ENCODE data around the gene FGG. TPM values are rescaled to one million over a fixed set of nuclear protein-coding genes. Genes with fewer than 3 reads are reported as not detected.

FGG gene
- total RNA-seq, 4 donors from 2014 or later: not detected

- WGBS: 54% methylated on average over 4 of the region's 4 CpGs
- intact Hi-C loops (cut with DNase I): no loop called here
- Histone ChIP-seq H3K4me3 (no peak overlapping the region), H3K27ac (replicated peaks in 1 of 4) (no peak overlapping the region), H3K9me3 (no peaks in the 10 kb centered on the region), H3K27me3 (no peaks in the 10 kb centered on the region), H3K4me1 (no peaks in the 10 kb centered on the region), H3K36me3 (no peaks in the 10 kb centered on the region)
- DNase-seq (ENCODE audit: extremely low spot score): no peak
- no peak for TF ChIP-seq CTCF (IDR thresholded peaks at IDR 0.05)
- no peak for TF ChIP-seq POLR2A (IDR thresholded peaks at IDR 0.05; ENCODE audit: low read depth)
- no peak for TF ChIP-seq EP300 (IDR thresholded peaks at IDR 0.05)
- no peak for TF ChIP-seq POLR2AphosphoS5 (IDR thresholded peaks at IDR 0.05)
Observed at GRCh38 chr4:154616287-154616686, 3.8 kb upstream of the FGG start.

GRCh38 chr4:154615211-154615610, 2.8 kb upstream of the FGG start:
- no peak for TF ChIP-seq EP300 (IDR thresholded peaks at IDR 0.05)
- no peak for TF ChIP-seq POLR2AphosphoS5 (IDR thresholded peaks at IDR 0.05)
- no peak for TF ChIP-seq POLR2A (IDR thresholded peaks at IDR 0.05; ENCODE audit: low read depth)
- no peak for TF ChIP-seq CTCF (IDR thresholded peaks at IDR 0.05)
- Histone ChIP-seq H3K36me3 (no peaks in the 10 kb centered on the region), H3K4me3 (no peak overlapping the region), H3K27ac (replicated peaks in 1 of 4) (no peak overlapping the region), H3K4me1 (no peaks in the 10 kb centered on the region), H3K9me3 (no peaks in the 10 kb centered on the region), H3K27me3 (no peaks in the 10 kb centered on the region)
- WGBS: 89% methylated on average over 1 of the region's 1 CpG
- no peak for DNase-seq (ENCODE audit: extremely low spot score)
- intact Hi-C loops (cut with DNase I): no loop called here

GRCh38 chr4:154614306-154614705, 1.9 kb upstream of the FGG start:
- no peaks in the 10 kb centered on the region for H3K27me3 ChIP-seq
- H3K4me1 ChIP-seq: no peaks in the 10 kb centered on the region
- H3K27ac ChIP-seq (replicated peaks in 1 of 4): no peak overlapping the region
- no peaks in the 10 kb centered on the region for H3K9me3 ChIP-seq
- no peak for TF ChIP-seq EP300 (IDR thresholded peaks at IDR 0.05)
- no peak for TF ChIP-seq CTCF (IDR thresholded peaks at IDR 0.05)
- TF ChIP-seq POLR2A (IDR thresholded peaks at IDR 0.05; ENCODE audit: low read depth): no peak
- TF ChIP-seq POLR2AphosphoS5 (IDR thresholded peaks at IDR 0.05): no peak
- H3K4me3 ChIP-seq: no peak overlapping the region
- DNase-seq (ENCODE audit: extremely low spot score): no peak
- H3K36me3 ChIP-seq: no peaks in the 10 kb centered on the region
- intact Hi-C loops (cut with DNase I): no loop called here

- no peak overlapping the region for H3K27ac ChIP-seq (replicated peaks in 1 of 4)
- no peak for DNase-seq (ENCODE audit: extremely low spot score)
- TF ChIP-seq CTCF (IDR thresholded peaks at IDR 0.05) (no peak), EP300 (IDR thresholded peaks at IDR 0.05) (no peak), POLR2AphosphoS5 (IDR thresholded peaks at IDR 0.05) (no peak), POLR2A (IDR thresholded peaks at IDR 0.05; ENCODE audit: low read depth) (no peak)
- intact Hi-C loops (cut with DNase I): no loop called here
- peaks cover 0 to 8% (median 0%) of the 10 kb centered on the region in 4 donors for H3K27me3 ChIP-seq
- H3K4me3 ChIP-seq: no peak overlapping the region
- H3K9me3 ChIP-seq: no peaks in the 10 kb centered on the region
- no peaks in the 10 kb centered on the region for H3K36me3 ChIP-seq
- no peaks in the 10 kb centered on the region for H3K4me1 ChIP-seq
- WGBS: 84% methylated on average over 1 of the region's 1 CpG
Observed at GRCh38 chr4:154611833-154612232, 623 bp downstream of the FGG start.

GRCh38 chr4:154610582-154610981, 1.9 kb downstream of the FGG start:
- Histone ChIP-seq H3K9me3 (no peaks in the 10 kb centered on the region), H3K4me3 (no peak overlapping the region), H3K36me3 (no peaks in the 10 kb centered on the region), H3K27me3 (peaks cover 0 to 8% (median 0%) of the 10 kb centered on the region in 4 donors), H3K27ac (replicated peaks in 1 of 4) (no peak overlapping the region), H3K4me1 (no peaks in the 10 kb centered on the region)
- TF ChIP-seq CTCF (IDR thresholded peaks at IDR 0.05) (no peak), POLR2A (IDR thresholded peaks at IDR 0.05; ENCODE audit: low read depth) (no peak), EP300 (IDR thresholded peaks at IDR 0.05) (no peak), POLR2AphosphoS5 (IDR thresholded peaks at IDR 0.05) (no peak)
- WGBS: 66% methylated on average over 4 of the region's 4 CpGs
- intact Hi-C loops (cut with DNase I): no loop called here
- no peak for DNase-seq (ENCODE audit: extremely low spot score)
